HG03025 (cell line): ENCODE data around the gene CHD1L.

Experiments used
- ATAC-seq: cut with Tn5 transposase; IDR thresholded peaks from one replicate; pipeline ENCODE4 v1.9.1; 2021; ENCODE audit warnings: mild to moderate bottlenecking, moderate library complexity; ENCODE audit not compliant: unreplicated experiment, low FRiP score

Gene CHD1L

GRCh38 chr1:147341246-147341645 lies 98.8 kb downstream of the CHD1L start:
- no peak for ATAC-seq
